Esophagus muscularis mucosa (tissue), 3 donors: ENCODE measurements around the gene VPS13D.

Experiments used
- CTCF ChIP-seq, 3 experiments: fragments of 200-600 bp in 2 of 3; fragments of 450-650 bp in 1 of 3; sonication (generic) in 2 of 3; IDR thresholded peaks; one replicate each; pipeline ENCODE4 v1.5.1; 2017 to 2019; ENCODE audit warnings: antibody characterized with exemption in 3 of 3, mild to moderate bottlenecking in 2 of 3, moderate library complexity in 1 of 3
- POLR2AphosphoS5 ChIP-seq, 2 donors: sonication (generic); formaldehyde crosslinking; IDR thresholded peaks; one replicate each; pipeline ENCODE4 v1.6.1; 2017; ENCODE audit warnings: antibody characterized with exemption in 2 of 2

- TF ChIP-seq CTCF (IDR thresholded peaks at IDR 0.05) (no peak), POLR2AphosphoS5 (IDR thresholded peaks at IDR 0.05) (no peak)
Observed at GRCh38 chr1:12490532-12491142, 260.8 kb downstream of the VPS13D start.
